Peyer's patch (tissue), 4 donors: Measurements from ENCODE around the gene ZNF181. TPM values are rescaled to one million over a fixed set of nuclear protein-coding genes. Genes with fewer than 3 reads are reported as not detected.

ENCODE experiments used
- DNase-seq, 3 donors: peaks; one replicate each; pipeline ENCODE4 v3.0.0-alpha.2; 2017 to 2019
- H3K27ac ChIP-seq, 4 donors: fragments of 200-600 bp; sonication (generic); one replicate each; pipeline ENCODE4 v1.5.1; 2016 to 2019
- H3K27me3 ChIP-seq, 2 donors: fragments of 200-600 bp; sonication (generic); one replicate each; pipeline ENCODE4 v1.5.1; 2019
- H3K36me3 ChIP-seq, 3 donors: fragments of 200-600 bp; sonication (generic); one replicate each; pipeline ENCODE4 v1.5.1; 2016 to 2019
- H3K4me1 ChIP-seq, 4 donors: fragments of 200-600 bp; sonication (generic); one replicate each; pipeline ENCODE4 v1.5.1; 2016 to 2019
- H3K4me3 ChIP-seq, 4 donors: fragments of 200-600 bp; sonication (generic); 1 replicate in 3 of 4; 2 replicates in 1 of 4; pipeline ENCODE4 v1.5.1; 2016 to 2019; ENCODE audit warnings: mild to moderate bottlenecking in 1 of 4
- H3K9me3 ChIP-seq, 4 donors: fragments of 200-600 bp; sonication (generic); one replicate each; pipeline ENCODE4 v1.5.1; 2016 to 2019; ENCODE audit warnings: mild to moderate bottlenecking in 1 of 4
- POLR2A ChIP-seq, 2 donors: fragments of 450-650 bp; IDR thresholded peaks; one replicate each; pipeline ENCODE4 v1.5.1; 2017; ENCODE audit warnings: antibody characterized with exemption in 2 of 2, mild to moderate bottlenecking in 2 of 2, moderate library complexity in 2 of 2
- total RNA-seq, 4 donors: library from RNA; depleted of rRNA; stranded (reverse); fragments of >200 nt; gene quantifications; one replicate each; pipeline ENCODE4 v1.1.0, GENCODE V29; 2016
- TF ChIP-seq, protein P1 (sequence below), 6 experiments: fragments of 450-650 bp in 4 of 6; fragments of 200-600 bp in 2 of 6; sonication (generic) in 1 of 6; IDR thresholded peaks; one replicate each; pipeline ENCODE4 v1.5.1; 2017 to 2019; ENCODE audit warnings: antibody characterized with exemption in 6 of 6, mild to moderate bottlenecking in 3 of 6, moderate library complexity in 1 of 6

ZNF181 gene
- total RNA-seq, 4 donors from 2014 or later: 12.1 to 24.3 (median 18.3) TPM

DNA sequence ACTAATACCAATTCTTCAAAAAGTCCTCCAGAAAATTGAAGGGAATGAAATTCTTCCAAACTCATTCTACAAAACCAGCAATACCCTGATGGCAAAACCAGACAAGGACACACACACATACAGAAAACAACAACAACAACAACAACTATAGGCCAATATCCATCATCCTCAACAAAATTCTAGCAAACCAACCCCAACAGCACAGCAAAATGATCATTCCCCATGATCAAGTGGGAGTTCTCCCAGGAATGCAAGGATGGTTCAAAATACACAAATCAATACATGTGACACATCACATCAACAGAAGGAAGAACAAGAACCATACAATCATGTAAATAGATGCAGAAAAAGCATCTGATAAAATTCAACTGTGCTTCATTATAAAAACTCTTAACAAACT lies 18.7 kb upstream of the ZNF181 start:
- H3K9me3 ChIP-seq: peaks cover 0 to 3% (median 0%) of the 10 kb centered on the region in 4 donors
- no peak overlapping the region for H3K4me3 ChIP-seq
- no peak overlapping the region for H3K27ac ChIP-seq
- no peak for TF ChIP-seq POLR2A (IDR thresholded peaks at IDR 0.05)
- TF ChIP-seq, protein P1, sequence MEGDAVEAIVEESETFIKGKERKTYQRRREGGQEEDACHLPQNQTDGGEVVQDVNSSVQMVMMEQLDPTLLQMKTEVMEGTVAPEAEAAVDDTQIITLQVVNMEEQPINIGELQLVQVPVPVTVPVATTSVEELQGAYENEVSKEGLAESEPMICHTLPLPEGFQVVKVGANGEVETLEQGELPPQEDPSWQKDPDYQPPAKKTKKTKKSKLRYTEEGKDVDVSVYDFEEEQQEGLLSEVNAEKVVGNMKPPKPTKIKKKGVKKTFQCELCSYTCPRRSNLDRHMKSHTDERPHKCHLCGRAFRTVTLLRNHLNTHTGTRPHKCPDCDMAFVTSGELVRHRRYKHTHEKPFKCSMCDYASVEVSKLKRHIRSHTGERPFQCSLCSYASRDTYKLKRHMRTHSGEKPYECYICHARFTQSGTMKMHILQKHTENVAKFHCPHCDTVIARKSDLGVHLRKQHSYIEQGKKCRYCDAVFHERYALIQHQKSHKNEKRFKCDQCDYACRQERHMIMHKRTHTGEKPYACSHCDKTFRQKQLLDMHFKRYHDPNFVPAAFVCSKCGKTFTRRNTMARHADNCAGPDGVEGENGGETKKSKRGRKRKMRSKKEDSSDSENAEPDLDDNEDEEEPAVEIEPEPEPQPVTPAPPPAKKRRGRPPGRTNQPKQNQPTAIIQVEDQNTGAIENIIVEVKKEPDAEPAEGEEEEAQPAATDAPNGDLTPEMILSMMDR (IDR thresholded peaks at IDR 0.05): no peak
- H3K36me3 ChIP-seq: no peaks in the 10 kb centered on the region
- H3K4me1 ChIP-seq: no peaks in the 10 kb centered on the region
- no peak for DNase-seq
- H3K27me3 ChIP-seq: no peaks in the 10 kb centered on the region

DNA sequence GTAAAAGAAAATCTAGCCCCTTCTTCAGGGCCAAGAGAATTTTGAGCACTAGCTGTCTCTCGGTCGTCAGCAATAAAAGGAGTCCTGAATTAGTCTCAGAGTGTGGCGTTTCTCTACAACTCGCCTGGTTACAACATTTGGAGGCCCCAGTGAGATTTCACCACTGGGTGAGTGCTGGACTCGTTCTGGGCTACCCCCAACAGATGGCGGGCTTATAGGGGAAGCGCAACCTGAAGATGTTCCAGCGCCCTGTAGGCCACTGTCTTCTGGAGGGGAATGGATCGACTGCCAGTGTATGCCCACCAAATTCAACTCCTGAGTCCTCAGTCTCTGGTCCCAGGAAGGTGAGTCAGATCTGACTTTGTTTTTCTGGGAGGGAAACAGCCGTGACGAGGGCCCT lies 11.7 kb upstream of the ZNF181 start:
- Histone ChIP-seq H3K27me3 (no peaks in the 10 kb centered on the region), H3K36me3 (no peaks in the 10 kb centered on the region), H3K4me3 (no peak overlapping the region), H3K9me3 (no peaks in the 10 kb centered on the region), H3K4me1 (no peaks in the 10 kb centered on the region), H3K27ac (no peak overlapping the region)
- TF ChIP-seq, protein P1 (IDR thresholded peaks at IDR 0.05): no peak
- no peak for TF ChIP-seq POLR2A (IDR thresholded peaks at IDR 0.05)
- DNase-seq: no peak

DNA sequence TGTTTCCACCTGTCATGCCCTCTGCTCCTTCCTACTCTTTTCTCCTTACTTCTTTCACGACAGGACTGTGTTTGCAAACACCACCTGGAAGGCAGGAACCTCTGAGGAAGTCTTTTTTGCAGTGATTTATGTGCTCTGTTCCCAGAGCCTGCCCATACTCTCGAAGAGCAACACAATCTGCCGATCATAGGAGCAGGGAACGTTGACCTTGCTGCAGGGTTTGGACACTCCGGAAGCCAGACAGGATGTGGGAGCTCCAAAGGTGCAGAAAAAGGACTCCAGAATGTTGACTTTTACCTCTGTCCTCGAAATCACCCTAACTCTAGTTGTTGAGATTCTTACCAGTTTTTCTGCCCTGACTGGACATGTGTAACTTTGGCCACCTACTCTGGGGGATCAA lies 8.6 kb upstream of the ZNF181 start:
- DNase-seq: no peak
- Histone ChIP-seq H3K27ac (no peak overlapping the region), H3K36me3 (no peaks in the 10 kb centered on the region), H3K9me3 (no peaks in the 10 kb centered on the region), H3K27me3 (no peaks in the 10 kb centered on the region), H3K4me1 (no peaks in the 10 kb centered on the region), H3K4me3 (no peak overlapping the region)
- TF ChIP-seq POLR2A (IDR thresholded peaks at IDR 0.05): no peak
- TF ChIP-seq, protein P1 (IDR thresholded peaks at IDR 0.05): no peak

DNA sequence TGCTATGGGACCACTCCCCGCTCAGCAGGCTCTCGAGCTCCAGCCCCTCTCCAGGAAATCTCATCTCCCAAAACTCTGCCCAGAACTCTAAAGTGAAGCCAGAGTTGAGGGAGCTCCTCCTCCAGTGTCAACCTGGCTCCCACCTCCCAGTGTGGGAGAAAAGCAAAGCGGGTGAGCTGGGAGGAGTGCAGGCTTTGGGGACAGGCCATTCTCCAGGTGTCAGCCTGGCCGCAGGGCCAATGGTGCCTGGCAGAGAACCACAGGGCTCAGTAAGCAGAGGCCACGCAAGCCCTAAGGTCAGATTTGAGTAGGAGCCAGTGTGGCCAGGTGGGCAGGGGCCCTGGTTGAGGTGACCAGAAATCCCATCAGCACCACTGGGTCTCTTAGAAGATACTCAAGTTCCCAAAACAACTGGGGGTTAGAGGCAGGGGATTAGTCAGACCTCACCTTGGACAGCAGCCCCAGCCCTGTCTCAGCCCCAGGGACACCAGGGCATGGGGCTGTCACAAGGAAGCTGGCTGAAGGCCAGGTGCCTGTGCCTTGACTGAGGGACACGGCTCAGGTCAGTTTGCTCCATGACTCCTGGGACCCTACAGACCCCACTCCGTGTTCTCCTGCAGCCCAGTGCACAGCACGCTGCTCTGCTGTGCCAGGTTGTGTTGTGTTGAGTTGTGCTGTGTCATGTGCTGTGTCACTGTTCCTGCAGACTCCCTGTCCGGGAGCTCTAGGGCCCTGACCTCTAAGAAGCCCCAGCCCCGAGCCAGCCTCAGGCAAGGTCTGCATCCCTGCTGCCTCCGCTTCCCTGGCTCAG lies 2.8 kb upstream of the ZNF181 start:
- H3K27ac ChIP-seq: no peak overlapping the region
- DNase-seq: no peak
- H3K36me3 ChIP-seq: peaks cover 0 to 5% (median 0%) of the 10 kb centered on the region in 3 donors
- peaks cover 0 to 24% (median 8%) of the 10 kb centered on the region in 4 donors for H3K4me1 ChIP-seq
- H3K4me3 ChIP-seq: no peak overlapping the region
- H3K27me3 ChIP-seq: no peaks in the 10 kb centered on the region
- H3K9me3 ChIP-seq: no peaks in the 10 kb centered on the region
- TF ChIP-seq POLR2A (IDR thresholded peaks at IDR 0.05): no peak
- TF ChIP-seq, protein P1 (IDR thresholded peaks at IDR 0.05): no peak

DNA sequence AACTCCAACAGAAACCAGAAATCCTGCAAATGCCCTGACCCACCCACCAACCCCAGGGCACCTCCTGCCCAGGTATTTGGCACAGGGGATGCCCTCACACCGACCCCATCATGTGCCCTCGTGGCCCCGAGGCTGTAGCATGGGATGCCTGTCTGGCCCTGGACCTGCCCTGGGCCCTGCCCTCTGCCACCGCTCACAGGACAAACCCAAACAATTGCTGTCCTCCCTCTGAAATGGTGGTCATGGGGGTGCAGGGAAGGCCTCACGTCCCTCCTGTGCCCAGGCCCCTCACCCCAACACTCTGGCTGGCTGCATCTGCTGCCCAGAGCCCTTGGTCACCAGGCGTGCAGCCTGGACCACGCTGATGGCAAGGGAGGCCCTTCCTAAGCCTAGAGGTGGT lies 2.1 kb upstream of the ZNF181 start:
- Histone ChIP-seq H3K27ac (no peak overlapping the region), H3K27me3 (no peaks in the 10 kb centered on the region), H3K4me1 (peaks cover 0 to 24% (median 8%) of the 10 kb centered on the region in 4 donors), H3K36me3 (peaks cover 0 to 10% (median 0%) of the 10 kb centered on the region in 3 donors), H3K4me3 (no peak overlapping the region), H3K9me3 (no peaks in the 10 kb centered on the region)
- TF ChIP-seq, protein P1 (IDR thresholded peaks at IDR 0.05): no peak
- no peak for TF ChIP-seq POLR2A (IDR thresholded peaks at IDR 0.05)
- DNase-seq: no peak
